Activated naive CD4-positive, alpha-beta T cell treated with Interleukin-2 at 50 U/mL for 16 hours (primary cell): ENCODE measurements around the gene DDX46.
"Not testable (repeated sequence)": the region's sequence is repeated elsewhere in the genome, so short reads cannot be mapped to it uniquely, and the experiment has no call there.

Experiments used
- DNase-seq: peaks from one replicate; pipeline ENCODE4 v3.0.0-alpha.2; 2020

Gene DDX46

GRCh38 chr5:134845852-134846640 is 87.5 kb downstream of the DDX46 start, which contains the start of gene C5orf24:
Gene C5orf24, plus strand, starts transcription at chr5:134845968. Its CDS starts 8,933 bp downstream, at chr5:134854901.
- peak; percentile 93 for DNase-seq

GRCh38 chr5:134846641-134846960 is 88.0 kb downstream of the DDX46 start:
- peak; percentile 32 for DNase-seq

DNA sequence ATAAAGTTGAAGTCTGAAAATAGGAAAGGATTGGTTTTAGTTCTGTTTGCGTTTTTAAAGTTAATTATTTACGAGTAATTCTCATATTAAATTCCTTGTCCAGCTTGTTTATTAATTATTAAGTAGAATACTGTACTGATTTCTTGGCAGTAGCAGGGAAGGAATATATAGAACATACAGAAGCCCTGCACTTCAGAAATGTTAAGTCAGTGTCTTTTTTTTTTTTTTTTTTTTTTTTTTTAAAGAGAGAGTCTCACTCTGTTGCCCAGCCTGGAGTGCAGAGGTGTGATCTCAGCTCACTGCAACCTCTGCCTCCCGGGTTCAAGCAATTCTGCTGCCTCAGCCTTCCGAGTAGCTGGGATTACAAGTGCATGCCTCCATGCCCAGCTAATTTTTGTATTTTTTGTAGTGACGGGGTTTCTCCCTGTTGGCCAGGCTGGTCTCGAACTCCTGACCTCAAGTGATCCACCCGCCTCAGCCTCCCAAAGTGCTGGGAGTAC is 90.9 kb downstream of the DDX46 start:
- DNase-seq: not testable (repeated sequence)

- no peak for DNase-seq
Measured at GRCh38 chr5:134851307-134851923, 92.8 kb downstream of the DDX46 start.

DNA sequence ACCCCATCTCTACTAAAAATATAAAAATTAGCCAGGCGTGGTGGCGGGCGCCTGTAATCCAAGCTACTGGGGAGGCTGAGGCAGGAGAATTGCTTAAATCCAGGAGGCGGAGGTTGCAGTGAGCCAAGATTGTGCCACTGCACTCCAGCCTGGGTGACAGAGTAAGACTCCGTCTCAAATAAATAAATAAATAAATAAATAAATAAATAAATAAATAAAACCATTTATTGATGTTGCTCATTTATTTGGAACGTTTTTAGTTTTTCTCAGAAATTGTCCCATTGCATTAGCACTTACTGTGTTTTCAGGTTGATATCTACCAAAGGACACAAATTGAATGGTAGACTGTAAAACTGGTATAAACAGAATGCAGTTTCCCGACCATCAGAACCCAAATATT is 97.9 kb downstream of the DDX46 start:
- DNase-seq: not testable (repeated sequence)

DNA sequence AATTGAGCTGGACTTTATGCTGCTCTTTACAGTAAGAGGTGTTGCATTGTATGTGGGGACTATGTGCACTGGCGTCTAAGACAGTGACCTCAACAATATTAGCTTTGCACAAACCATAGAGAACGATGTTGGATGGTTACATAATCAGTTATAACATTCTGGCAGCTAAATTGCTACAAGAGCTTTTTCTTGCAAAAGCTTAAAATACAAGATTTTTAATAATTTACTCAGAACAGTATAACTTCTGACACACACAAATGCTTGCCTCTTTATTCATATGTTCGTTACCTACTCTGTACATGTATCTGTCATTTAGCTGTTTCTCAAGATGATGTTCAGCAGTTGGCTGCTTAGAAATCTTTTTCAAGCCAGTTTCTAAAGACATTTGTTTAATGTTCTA is 98.8 kb downstream of the DDX46 start:
- no peak for DNase-seq

GRCh38 chr5:134864707-134865106 is 106.1 kb downstream of the DDX46 start:
- no peak for DNase-seq

GRCh38 chr5:134873494-134873893 is 114.9 kb downstream of the DDX46 start:
- DNase-seq: peak; percentile 9

GRCh38 chr5:134873987-134874830 is 115.6 kb downstream of the DDX46 start, which contains the start of gene TXNDC15:
Gene TXNDC15, plus strand, starts transcription at chr5:134874371. Its CDS starts 57 bp downstream, at chr5:134874428.
- DNase-seq: peak; percentile 84

DNA sequence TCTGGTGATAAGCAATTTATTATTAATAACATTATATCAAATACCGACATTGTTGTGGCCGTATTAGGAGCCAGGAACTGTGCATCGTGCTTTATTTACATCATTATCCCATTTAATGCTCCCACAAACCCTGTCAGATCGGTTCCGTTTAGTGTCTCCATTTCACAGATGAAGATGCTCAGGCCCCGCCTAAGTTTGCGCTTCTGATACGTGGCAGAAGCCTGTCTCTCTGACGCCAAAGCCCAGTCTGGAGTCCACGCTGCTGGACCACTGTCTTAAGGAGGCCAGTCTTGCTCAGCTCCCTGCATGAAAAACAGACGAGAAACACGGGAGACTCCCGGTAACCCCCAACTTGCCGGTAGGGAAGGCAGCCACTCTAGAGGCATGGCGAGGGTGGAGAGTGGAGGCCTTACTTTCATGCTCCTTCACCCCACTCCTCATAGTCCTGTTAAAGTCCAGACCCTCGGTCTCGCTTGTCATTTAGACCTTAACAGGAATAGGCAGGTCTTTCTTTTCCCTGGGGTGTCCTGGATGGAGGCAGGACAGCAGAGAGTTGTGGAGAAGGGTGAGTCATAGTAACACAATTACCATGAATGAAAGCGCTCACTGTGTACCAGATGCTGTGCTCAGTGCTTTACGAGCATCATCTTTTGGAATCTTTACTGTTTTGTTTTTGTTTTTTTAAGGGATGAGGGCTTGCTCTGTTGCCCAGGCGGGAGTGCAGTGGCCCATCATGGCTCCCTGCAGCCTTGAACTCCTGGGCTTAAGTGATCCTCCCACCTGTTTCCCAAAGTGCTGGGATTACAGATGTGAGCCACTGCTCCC is 116.5 kb downstream of the DDX46 start:
- DNase-seq: peak; percentile 52

DNA sequence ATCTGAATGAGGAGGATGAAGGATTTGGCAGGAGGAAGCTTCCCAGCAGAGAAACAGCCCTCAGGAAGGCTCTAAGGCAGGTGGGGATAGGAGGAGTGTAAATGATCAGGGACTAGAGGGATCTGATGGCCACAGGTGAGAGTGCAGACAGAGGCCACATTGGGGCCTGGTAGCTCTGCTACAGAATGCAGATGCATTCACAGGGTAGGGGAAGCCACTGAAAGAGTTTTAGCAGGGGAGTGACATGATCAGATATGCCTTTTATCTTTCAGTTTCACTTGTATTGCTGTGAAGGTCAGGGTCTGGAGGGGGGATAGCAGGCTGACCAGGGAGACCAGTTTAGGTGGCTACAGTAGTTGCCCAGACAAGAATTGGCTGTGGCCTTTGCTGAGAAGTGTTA is 118.6 kb downstream of the DDX46 start:
- no peak for DNase-seq

- no peak for DNase-seq
Measured at GRCh38 chr5:134878403-134878802, 119.8 kb downstream of the DDX46 start.

- no peak for DNase-seq
Measured at GRCh38 chr5:134879456-134879855, 120.9 kb downstream of the DDX46 start.
